NCI-H187 (cell line): Measurements from ENCODE around the gene EIF3D.

Source experiments
- DNase-seq, 2 experiments: peaks; one replicate each; lab custom pipeline; 2025; lab: John Stamatoyannopoulos, UW

EIF3D gene

DNA sequence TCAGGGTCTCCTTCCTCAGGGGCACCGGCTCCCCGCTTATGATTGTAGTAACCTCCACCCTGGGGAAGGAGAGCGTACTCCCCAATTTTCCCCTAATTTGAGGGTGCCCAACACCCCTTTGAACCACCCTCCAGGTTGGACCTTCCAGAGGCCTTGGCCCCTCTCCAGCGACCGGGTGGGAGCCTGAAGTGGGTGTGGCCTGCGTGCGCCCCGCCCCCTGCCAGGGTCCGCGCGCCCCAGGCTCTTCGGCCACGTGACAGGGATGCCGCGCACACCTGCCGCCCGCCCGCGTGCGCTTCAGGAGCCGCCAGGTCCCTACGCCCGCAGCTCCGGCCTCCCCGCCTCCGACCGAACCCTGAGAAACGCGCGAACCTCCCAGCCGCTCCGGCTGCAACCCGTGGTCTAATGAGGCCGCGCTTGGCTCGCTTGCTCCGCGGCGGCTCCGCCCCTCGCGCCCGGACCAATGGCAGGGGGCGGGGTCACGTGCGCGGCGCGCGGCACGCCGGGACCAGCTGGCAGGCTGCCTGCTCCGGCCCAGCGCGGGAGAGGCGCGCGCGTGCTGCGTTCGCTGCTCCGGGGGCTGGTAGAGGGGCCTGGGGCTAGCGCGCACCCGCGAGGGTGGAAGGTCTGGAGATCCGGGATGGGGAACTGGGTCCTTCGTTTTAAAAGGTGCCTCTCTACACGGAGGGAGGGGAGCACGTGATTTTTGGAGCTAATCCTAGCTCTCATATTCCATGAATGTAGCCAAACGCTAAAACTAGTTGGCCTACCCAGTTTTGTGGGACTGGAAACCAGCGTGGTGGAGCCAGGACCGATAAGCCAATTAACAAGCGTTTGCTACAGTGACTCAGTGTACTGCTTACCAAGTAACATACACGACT, 22.1 kb downstream of the EIF3D start, which contains the start of gene FOXRED2:
Gene FOXRED2 (minus strand): TSS at position 404 of the 881 bp plus-strand sequence. CDS start 618 bp downstream, outside the sequence.
- DNase-seq: peak; percentile 53 to 79

DNA sequence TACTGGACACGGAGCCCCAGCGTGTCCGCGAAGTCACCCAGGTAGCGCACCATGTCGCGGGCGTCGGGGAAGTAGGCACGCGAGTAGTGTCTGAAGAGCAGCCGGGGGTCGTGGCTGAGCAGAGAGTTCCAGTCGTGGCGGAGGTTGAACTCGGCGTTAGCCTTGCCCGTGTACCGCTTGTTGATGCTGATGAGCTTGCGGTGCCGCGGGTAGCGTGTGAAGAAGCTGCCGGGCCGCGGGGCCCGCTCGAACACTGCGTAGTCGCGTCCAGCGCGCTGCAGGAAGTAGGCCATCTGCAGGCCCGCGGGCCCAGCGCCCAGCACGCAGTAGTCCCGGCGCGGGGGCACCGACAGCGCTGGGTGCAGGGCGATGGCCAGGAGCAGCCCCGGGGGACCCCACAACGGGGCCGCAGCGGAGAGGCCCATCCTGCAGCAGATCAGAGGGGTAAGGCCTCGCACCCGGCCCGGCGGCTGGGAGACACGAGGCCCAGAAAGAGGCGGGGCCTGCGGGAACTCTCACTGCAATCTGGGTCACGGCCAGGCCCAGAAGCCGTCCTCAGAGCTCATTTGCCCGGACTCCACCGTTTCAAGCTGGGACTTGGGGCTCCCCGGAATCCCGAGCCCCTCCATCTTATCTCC, 22.8 kb downstream of the EIF3D start:
- no peak for DNase-seq

DNA sequence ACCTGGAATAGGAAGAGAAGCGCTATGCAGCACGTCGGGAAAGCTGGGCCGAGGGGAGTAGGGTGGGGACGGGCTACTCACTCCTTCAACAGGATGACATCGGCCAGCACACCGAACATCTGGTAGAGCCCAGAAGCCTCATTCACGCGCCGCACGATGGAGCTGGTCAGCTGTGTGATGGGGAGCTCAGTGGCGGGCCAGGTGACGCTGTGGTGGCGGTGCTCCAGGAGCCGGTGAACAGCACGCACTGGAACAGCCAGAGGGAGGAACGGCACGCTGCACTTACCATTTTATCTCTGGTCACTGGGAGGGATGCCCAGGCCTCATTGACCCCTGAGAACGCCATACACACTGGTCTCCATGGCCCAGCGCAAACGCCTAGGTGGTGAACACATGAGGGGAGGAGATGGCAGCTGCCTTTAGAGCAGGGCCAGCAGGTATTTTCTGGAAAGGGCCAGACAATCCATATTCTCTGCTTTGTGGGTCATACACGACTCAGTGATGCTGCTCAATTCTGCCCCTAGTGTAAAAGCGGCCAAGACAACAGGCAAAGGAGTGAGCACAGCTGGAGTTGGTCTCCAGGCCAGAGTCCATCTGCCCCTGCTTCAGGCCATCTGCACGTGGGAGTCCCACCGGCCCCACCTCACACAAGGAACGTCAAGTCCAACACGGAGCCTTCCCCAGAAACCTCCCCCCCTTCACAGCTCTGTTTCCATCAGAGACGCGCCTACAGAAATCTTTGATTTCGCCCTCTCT, 30.9 kb downstream of the EIF3D start:
- no peak for DNase-seq

DNA sequence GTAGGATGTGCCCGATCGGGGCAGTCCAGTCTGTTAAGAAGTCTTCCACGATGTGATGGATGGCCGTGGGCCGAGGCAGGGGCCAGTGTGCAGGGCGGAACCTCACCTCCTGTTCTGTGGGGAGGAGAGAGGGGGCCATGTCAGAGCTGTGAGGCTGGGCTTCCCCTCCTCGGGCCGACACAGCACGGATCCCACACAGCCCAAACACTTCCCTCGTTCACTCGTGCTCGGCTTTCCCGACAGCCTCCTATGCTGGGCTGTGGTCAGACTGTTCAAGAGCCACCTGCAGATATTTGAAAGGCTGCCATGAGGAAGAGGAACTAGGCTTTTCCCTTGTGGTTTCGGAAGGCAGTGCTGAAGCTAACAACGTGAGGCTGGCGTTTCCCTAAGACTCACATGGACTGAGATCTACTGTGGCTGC, 35.3 kb downstream of the EIF3D start:
- DNase-seq: no peak

DNA sequence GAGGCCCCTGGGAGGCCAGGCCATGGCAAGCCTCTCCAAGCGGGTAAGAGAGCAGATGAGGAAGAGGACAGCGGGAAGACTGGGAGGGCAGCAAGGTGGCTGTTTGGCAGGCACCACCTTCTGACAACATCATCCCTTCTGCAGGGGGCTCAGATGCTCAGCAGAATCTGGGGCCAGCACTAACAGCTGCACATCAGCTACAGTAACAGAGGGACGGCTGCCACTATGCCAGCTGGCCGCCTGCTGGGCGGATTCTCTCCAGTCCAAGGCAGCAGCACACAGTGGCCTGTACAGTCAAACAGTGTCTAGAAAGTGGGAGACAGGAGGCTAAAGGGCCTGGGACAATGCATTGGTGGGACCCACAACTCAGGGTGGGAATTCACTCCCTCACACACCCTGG, 36.9 kb downstream of the EIF3D start:
- DNase-seq: no peak

DNA sequence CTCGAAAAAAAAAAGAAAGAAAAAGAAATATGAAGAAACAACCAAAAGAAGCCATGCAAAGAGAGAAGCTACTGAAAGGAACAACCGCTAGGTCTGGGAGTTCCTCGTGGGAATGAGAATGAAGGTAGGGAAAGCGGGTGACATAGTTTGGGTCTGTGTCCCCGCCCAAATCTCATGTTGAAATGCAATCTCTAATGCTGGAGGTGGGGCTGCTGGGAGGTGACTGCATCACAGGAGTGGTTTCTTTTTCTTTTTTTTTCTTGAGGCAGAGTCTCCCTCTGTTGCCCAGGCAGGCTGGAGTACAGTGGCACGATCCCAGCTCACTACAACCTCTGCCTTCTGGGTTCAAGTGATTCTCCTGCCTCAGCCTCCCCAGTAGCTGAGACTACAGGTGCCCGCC, 37.8 kb downstream of the EIF3D start:
- no peak for DNase-seq

DNA sequence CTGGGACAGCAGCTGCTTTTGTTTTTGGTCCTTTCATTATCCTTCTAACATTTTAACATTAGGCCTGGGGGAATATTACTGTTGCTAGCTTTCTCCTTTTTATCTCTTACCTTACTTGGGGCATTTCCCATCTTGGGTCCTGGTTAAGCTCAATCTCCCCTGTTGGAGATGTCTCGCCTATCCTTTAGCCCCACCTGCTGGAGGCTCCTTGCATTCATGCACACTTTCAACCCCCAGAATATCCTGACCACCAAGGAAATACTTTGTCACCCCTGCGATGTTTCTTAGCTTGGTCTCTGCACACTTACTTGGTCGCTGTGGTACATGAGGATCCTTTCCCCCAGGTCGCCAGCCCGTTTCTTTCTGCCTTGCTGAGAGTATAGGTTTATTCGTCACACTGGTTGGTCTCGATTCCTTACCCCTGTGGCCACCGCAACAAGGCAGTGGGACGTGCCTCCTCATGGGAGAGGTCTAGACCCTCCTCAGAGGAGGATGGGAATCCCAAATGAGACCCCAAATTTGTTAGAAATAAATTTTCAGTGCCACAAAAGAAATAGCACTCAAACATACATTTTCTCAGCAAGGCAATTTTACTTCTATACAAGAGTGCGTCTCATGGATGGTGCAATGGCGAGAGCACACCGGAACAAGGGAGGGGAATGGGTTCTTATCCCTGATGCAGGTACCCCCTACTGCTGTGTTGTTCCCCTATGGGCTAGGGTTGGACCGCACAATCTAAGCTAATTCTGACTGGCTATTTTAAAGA, 42.2 kb downstream of the EIF3D start:
- DNase-seq: no peak

DNA sequence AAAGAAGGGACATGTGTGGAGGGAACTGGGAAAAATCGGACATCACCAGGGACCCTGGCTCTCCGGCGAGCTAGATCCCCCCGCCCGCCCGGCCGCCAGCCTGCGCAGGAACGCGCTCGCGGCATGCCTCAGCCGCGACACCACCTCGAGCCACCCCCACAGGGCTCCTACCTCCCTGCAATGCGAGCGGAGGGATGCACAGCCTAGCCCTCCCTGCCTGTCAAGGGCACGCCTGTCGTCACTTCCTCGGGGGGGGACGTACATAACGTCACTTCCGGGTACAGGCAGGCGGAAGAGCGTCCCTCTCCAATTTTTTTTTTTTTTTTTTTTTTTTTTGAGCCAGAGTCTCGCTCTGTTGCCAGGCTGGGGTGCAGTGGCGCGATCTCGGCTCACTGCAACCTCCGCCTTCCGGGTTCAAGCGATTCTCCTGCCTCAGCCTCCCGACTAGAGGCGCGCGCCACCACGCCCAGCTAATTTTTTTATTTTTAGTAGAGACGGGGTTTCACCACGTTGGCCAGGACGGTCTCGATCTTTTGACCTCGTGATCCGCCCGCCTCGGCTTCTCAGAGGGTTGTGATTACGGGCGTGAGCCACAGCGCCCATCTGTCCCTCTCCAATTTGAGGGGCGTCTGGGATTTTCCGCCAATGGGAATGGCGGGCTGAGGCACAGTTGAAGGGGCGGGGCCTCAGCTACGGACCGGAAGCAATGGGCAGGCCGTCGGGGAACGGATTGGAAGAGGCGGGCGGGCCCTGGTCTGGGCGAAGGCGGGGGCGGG, 47.4 kb downstream of the EIF3D start, which contains the start of gene TXN2:
Gene TXN2 (minus strand): TSS at position 248 of the 776 bp plus-strand sequence. CDS start 803 bp downstream, outside the sequence.
- DNase-seq: peak; percentile 55 to 73

DNA sequence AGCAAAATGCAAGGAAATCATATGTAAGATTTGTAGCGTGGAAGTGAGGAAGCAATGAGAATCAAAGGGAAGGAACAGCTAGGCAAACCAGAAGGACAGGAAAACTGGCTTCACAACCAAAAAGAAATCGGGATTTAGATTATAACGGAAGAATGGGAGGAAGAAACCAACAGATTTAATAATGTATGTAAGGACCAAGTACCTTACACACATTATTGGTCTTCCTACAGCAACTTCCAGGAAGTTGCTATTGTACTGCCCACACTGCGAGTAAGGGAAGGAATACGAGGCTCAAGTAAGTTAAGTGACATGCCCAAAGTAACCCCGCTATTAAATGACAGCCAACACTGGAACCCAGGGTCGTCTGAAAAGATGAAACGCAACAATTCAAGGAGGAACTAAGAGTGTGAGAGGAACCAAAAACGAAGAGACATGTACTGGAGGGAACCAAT, 48.0 kb downstream of the EIF3D start:
- no peak for DNase-seq

DNA sequence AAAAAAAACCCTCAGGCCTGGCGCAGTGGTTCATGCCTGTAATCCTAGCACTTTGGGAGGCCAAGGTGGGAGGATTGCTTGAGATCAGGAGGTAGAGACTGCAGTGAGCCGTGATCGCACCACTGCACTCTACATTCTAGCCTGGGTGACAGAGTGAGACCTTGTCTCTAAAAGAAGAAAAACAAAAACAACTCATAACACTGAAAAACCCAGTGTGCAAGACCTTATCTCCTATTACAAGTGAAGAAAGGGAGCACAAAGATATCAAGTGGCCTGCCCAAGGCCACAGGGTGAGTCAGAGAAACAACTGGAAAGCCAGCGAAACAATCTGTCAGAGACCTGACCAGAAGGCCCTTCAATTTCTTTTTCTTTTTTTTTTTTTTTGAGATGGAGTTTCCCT, 50.0 kb downstream of the EIF3D start:
- DNase-seq: no peak

DNA sequence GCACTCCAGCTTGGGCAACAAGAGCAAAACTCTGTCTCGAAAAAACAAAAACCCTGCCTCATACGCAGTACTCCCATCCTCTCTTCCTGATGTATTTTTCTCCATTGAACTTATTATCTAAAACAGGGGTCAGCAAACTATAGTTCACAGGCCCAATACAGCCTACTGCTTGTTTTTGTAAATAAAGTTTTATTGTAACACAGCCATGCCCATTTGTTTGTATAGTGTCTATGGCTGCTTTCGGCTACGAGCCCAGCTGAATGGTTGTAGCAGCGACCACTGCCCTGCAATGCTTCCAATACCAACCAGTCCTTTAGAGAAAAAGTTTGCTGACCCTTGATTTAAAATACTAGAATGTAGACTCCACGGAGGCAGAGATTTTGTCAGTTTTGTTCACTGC, 53.6 kb downstream of the EIF3D start:
- DNase-seq: no peak

DNA sequence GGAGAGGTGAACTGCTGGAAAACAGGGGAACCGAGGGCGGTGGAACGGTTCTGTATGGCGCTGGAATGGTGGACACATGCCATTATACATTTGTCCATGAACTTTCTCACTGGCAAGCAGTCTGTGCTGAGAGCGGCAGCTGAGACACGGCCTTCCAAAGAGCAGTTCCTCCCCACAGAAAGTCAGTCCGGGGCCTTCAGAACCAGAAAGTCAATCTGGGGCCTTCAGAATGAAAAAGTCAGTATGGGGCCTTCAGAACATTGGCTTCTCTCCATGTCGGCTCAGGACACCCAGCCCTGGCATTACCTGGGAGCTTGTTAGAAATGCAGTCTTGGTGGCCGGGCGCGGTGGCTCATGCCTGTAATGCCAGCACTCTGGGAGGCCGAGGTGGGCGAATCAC, 56.3 kb downstream of the EIF3D start:
- DNase-seq: no peak

DNA sequence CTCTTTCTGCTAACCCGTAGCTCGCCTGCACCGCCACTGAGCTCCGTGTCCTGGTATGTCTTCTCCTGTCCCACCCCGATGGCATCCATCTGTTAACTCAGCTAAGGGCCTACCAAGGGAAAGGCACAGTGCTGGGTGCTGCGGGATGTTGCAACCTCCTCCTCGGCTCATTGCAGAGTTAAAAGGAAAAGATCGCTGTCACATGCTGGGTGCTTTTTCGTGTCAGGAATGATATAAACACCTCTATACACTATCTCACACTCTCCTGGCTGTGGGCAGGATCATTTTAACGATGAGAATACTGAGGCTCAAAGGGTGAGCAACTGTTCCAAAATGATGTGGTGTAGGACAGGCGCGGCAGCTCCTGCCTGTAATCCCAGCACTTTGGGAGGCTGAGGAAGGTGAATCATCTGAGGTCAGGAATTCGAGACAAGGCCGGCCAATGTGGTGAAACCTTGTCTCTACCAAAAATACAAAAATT, 57.6 kb downstream of the EIF3D start:
- DNase-seq: no peak

DNA sequence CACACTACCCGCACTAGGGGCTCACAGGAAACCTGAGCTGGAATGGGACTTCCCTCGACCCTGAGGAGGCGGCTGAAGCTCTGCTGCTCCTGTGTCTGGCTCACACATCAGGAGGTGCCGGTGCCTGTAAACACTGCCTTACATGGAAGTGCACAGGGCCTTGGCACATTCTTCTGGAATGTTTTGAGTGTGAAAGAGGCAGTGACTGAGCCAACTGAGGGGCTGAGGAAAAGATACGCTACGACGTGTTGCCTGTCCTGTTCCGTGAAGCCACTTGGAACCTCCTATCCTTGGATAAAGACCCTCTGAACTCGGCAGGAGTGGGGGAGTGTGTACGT, 58.0 kb downstream of the EIF3D start:
- no peak for DNase-seq

DNA sequence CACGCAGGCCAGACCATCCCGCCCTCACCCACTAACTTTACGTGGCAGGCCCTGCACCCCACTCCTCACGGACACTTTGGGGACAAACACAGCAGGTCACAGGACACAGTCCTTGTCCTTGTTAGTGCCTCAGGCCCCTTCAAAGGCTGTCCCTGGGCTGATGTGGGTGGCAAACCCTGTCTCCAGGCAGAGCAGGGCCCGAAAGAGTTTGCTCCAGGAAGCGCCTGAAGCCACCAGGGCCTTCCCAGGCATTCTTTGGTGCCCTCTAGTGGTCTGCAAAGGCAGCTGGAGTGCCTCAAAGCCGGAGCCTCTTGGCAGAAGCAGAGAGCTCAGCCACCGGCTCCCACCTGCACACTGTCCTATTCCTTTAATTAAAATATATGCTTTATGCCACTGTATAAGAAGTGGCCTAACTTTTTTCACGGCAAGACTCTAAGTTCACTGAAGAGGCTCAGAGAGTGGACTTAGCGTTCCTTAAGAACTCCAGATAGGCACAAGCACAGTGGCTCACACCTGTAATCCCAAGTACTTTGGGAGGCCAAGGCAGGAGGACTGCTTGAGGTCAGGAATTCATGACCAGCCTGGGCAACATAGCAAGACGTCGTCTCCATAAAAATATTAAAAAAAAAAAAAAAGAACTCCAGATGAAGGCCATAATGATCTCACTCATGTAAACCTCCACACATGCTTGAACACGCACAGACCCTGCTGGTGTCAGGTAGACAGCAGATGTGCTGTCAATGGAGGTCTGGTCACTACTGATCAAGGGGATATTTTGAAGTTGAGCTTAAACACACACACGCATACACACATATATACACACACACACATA, 58.6 kb downstream of the EIF3D start:
- peak in 1 of 2 experiments; percentile 24 for DNase-seq

DNA sequence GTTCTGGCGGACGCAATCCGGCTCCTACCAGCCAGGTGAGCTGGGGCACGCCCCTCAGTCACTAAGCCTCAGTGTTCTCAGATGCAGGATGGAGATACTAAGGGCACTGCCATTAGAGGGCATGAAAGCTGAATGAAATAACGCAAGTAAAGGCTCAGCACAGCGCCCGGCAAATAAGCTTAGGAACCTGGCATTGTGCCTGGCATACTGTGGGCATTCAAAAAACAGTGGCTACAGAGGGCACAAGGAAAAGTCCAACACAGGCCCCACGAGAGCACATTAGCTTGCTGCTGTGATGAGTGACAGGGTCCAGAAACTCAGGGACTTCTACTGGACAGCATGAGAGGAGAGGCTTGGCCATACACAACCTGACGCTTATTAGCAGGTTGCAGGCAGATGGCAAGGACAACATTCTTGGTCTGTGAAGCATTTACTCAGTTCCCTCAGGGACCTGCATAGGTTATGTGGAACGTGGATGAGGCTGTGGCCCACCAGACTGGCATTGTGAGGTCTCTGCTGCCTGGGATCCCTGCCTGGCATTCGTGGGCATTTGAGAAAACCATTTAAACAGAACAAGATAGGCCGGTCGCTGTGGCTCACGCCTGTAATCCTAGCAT, 59.8 kb downstream of the EIF3D start:
- no peak for DNase-seq

DNA sequence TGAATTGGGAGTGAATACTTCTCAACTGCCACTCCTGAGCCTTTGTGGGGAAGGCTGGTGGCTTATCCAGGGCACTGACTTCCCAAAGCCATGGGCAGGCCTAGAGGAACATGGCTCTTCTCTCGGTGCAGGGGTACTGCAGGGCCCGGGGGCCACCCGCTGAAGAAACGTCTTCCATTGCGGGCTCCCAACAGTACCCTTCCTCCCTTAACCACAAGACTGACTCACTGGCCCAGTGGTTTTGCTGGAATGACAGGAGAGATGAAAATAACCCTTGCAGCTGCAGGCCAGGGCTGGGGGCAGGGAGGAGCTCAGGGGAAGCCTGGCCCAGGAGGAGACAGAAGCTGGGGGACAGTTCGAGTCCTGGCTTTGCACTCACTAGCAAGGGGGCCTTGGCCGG, 61.0 kb downstream of the EIF3D start:
- DNase-seq: no peak

DNA sequence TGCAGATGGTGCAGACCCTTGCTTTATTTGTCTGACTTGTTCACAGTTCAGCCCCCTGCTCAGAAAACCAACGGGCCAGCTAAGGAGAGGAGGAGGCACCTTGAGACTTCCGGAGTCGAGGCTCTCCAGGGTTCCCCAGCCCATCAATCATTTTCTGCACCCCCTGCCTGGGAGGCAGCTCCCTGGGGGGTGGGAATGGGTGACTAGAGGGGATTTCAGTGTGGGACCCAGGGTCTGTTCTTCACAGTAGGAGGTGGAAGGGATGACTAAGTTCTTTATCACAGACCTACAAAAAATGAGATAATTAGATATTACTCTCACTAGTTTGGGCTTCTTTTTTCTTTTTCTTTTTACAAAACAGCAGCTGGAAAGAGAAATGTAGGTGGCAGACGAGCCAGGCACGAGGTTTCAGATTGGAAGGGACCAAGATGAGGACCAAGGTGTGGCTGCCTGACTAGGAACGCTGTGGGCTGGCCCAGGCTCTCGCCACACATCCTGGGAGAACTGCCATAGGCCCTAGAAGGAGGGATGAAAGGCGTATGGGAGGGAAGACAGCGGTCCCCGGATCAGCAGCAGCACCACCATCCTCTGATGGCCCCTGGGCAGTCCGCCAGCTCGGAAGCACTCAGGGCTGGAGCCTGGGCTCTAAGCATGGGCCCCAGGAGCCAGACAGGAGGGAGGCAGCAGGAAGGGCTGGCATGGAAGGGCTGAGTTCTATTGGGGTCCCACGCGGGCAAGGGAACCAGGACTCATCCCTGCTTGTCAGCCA, 61.7 kb downstream of the EIF3D start:
- DNase-seq: no peak

DNA sequence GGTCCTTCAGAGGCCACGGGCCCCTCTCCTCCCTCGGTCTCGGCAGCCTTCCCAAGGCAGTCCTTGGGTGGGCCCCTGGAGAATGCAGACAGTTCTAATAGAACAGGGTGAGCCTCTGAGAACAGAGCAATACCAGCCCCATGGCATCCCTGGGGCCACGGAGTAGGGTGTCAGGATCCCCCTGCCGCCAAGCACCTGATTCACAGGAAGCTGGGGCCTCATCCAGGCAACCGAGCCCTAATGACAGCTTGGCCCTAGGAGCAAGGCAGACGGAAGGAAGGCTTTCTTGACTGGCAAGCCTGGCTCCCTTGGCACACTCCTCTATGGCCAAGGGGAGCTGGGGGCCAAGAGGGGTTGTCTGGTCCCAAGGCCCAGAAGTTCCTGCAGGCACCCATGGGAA, 62.7 kb downstream of the EIF3D start:
- no peak for DNase-seq
